ENCODE measurements around the gene AGAP1. TPM values are rescaled to one million over a fixed set of nuclear protein-coding genes. Genes with fewer than 3 reads are reported as not detected.
A peak's percentile ranks its signal among the peaks of the same experiment; 100 is the strongest.

Gene AGAP1
- total RNA-seq, 1 donor from 2014 or later, result 43.8 TPM

- Mint-ChIP-seq H3K4me1 (ENCODE audit: unreplicated experiment) (peaks cover 63% of the 10 kb centered on the region), H3K36me3 (ENCODE audit: unreplicated experiment) (no peaks in the 10 kb centered on the region), H3K9me3 (ENCODE audit: unreplicated experiment) (no peaks in the 10 kb centered on the region), H3K27ac (ENCODE audit: unreplicated experiment) (no peak overlapping the region), H3K4me3 (ENCODE audit: unreplicated experiment) (no peak overlapping the region), H3K27me3 (ENCODE audit: unreplicated experiment) (no peaks in the 10 kb centered on the region)
- DNase-seq (ENCODE audit: extremely low spot score, unreplicated experiment), result no peak
- no peak for TF ChIP-seq CTCF (IDR thresholded peaks at IDR 0.05)
Observed at GRCh38 chr2:235623111-235623510, 129.3 kb downstream of the AGAP1 start.

- Mint-ChIP-seq H3K27ac (ENCODE audit: unreplicated experiment) (no peak overlapping the region), H3K27me3 (ENCODE audit: unreplicated experiment) (no peaks in the 10 kb centered on the region), H3K36me3 (ENCODE audit: unreplicated experiment) (no peaks in the 10 kb centered on the region), H3K4me1 (ENCODE audit: unreplicated experiment) (peaks cover 61% of the 10 kb centered on the region), H3K9me3 (ENCODE audit: unreplicated experiment) (no peaks in the 10 kb centered on the region), H3K4me3 (ENCODE audit: unreplicated experiment) (no peak overlapping the region)
- no peak for TF ChIP-seq CTCF (IDR thresholded peaks at IDR 0.05)
- DNase-seq (ENCODE audit: extremely low spot score, unreplicated experiment), result no peak
Observed at GRCh38 chr2:235623752-235624151, 129.9 kb downstream of the AGAP1 start.

- Mint-ChIP-seq H3K36me3 (ENCODE audit: unreplicated experiment) (no peaks in the 10 kb centered on the region), H3K27ac (ENCODE audit: unreplicated experiment) (no peak overlapping the region), H3K4me3 (ENCODE audit: unreplicated experiment) (no peak overlapping the region), H3K9me3 (ENCODE audit: unreplicated experiment) (no peaks in the 10 kb centered on the region), H3K4me1 (ENCODE audit: unreplicated experiment) (peaks cover 57% of the 10 kb centered on the region), H3K27me3 (ENCODE audit: unreplicated experiment) (no peaks in the 10 kb centered on the region)
- no peak for DNase-seq (ENCODE audit: extremely low spot score, unreplicated experiment)
- TF ChIP-seq CTCF (IDR thresholded peaks at IDR 0.05), result no peak
Observed at GRCh38 chr2:235626658-235627057, 132.8 kb downstream of the AGAP1 start.

GRCh38 chr2:235627682-235628081, 133.8 kb downstream of the AGAP1 start:
- no peak for TF ChIP-seq CTCF (IDR thresholded peaks at IDR 0.05)
- H3K9me3 Mint-ChIP-seq (ENCODE audit: unreplicated experiment), result no peaks in the 10 kb centered on the region
- H3K4me3 Mint-ChIP-seq (ENCODE audit: unreplicated experiment), result no peak overlapping the region
- H3K27me3 Mint-ChIP-seq (ENCODE audit: unreplicated experiment), result no peaks in the 10 kb centered on the region
- no peaks in the 10 kb centered on the region for H3K36me3 Mint-ChIP-seq (ENCODE audit: unreplicated experiment)
- peak overlapping the region; percentile 28 for H3K27ac Mint-ChIP-seq (ENCODE audit: unreplicated experiment)
- no peak for DNase-seq (ENCODE audit: extremely low spot score, unreplicated experiment)
- H3K4me1 Mint-ChIP-seq (ENCODE audit: unreplicated experiment), result peaks cover 47% of the 10 kb centered on the region

GRCh38 chr2:235630718-235631296, 137.0 kb downstream of the AGAP1 start:
- no peak for DNase-seq (ENCODE audit: extremely low spot score, unreplicated experiment)
- no peak overlapping the region for H3K4me3 Mint-ChIP-seq (ENCODE audit: unreplicated experiment)
- H3K4me1 Mint-ChIP-seq (ENCODE audit: unreplicated experiment), result peaks cover 43% of the 10 kb centered on the region
- H3K36me3 Mint-ChIP-seq (ENCODE audit: unreplicated experiment), result no peaks in the 10 kb centered on the region
- no peaks in the 10 kb centered on the region for H3K27me3 Mint-ChIP-seq (ENCODE audit: unreplicated experiment)
- no peak overlapping the region for H3K27ac Mint-ChIP-seq (ENCODE audit: unreplicated experiment)
- no peak for TF ChIP-seq CTCF (IDR thresholded peaks at IDR 0.05)
- H3K9me3 Mint-ChIP-seq (ENCODE audit: unreplicated experiment), result no peaks in the 10 kb centered on the region

All from osteocyte (in vitro differentiated cells).